Adipocyte (in vitro differentiated cells): Measurements from ENCODE around the gene EFNA4.
"Not testable (repeated sequence)": the region's sequence is repeated elsewhere in the genome, so short reads cannot be mapped to it uniquely, and the experiment has no call there.

ENCODE experiments used
- DNase-seq: peaks from one replicate; pipeline ENCODE4 v3.0.0-alpha.2; 2015; ENCODE audit warnings: low read depth
- H3K27me3 ChIP-seq: replicated peaks from 2 replicates; pipeline ENCODE4 v1.7.0; 2013; ENCODE audit warnings: mild to moderate bottlenecking, low read length, moderate library complexity; ENCODE audit not compliant: control insufficient read depth, insufficient read depth
- H3K36me3 ChIP-seq: 2 replicates; pipeline ENCODE4 v1.7.0; 2013; ENCODE audit warnings: low read length, mild to moderate bottlenecking, moderate library complexity; ENCODE audit not compliant: control insufficient read depth, insufficient read depth, severe bottlenecking
- H3K4me1 ChIP-seq: 2 replicates; pipeline ENCODE4 v1.7.0; 2013; ENCODE audit warnings: mild to moderate bottlenecking, low read length, moderate library complexity; ENCODE audit not compliant: control insufficient read depth, insufficient read depth
- H3K4me3 ChIP-seq: 2 replicates; pipeline ENCODE4 v1.7.0; 2013; ENCODE audit warnings: mild to moderate bottlenecking, low read length, moderate library complexity
- H3K9ac ChIP-seq: 2 replicates; pipeline ENCODE4 v1.7.0; 2013; ENCODE audit warnings: mild to moderate bottlenecking, low read length, moderate library complexity
- H3K9me3 ChIP-seq: 2 replicates; pipeline ENCODE4 v1.7.0; 2013; ENCODE audit warnings: mild to moderate bottlenecking, low read length, moderate library complexity; ENCODE audit not compliant: control insufficient read depth

Gene EFNA4

GRCh38 chr1:155105604-155106011 is 42.1 kb downstream of the EFNA4 start:
- peak overlapping the region; percentile 33 for H3K4me3 ChIP-seq
- H3K36me3 ChIP-seq: no peaks in the 10 kb centered on the region
- peaks cover 36% of the 10 kb centered on the region for H3K4me1 ChIP-seq
- H3K9ac ChIP-seq: peak overlapping the region; percentile 56
- no peaks in the 10 kb centered on the region for H3K9me3 ChIP-seq
- peaks cover 11% of the 10 kb centered on the region for H3K27me3 ChIP-seq
- no peak for DNase-seq

DNA sequence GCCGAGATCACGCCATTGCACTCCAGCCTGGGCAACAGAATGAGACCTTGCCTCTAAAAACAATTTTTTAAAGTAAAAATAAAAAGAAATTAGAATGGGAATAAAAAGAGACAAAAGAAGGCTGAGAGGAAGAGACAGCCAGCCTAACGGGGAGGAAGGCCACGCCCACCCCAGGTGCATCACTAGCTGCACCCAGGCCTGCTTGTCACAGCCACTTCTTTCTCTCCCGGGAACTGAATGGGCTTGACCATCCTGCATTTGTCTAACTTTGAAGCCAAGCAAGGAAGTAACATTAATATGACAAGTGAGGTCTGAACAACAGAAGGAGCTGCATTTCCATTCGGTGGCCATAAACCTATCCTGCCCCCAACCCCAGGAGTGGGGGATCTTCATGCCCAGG is 43.3 kb downstream of the EFNA4 start:
- peaks cover 14% of the 10 kb centered on the region for H3K27me3 ChIP-seq
- H3K9me3 ChIP-seq: no peaks in the 10 kb centered on the region
- H3K9ac ChIP-seq: no peak overlapping the region
- DNase-seq: no peak
- H3K36me3 ChIP-seq: no peaks in the 10 kb centered on the region
- peaks cover 36% of the 10 kb centered on the region for H3K4me1 ChIP-seq
- no peak overlapping the region for H3K4me3 ChIP-seq

DNA sequence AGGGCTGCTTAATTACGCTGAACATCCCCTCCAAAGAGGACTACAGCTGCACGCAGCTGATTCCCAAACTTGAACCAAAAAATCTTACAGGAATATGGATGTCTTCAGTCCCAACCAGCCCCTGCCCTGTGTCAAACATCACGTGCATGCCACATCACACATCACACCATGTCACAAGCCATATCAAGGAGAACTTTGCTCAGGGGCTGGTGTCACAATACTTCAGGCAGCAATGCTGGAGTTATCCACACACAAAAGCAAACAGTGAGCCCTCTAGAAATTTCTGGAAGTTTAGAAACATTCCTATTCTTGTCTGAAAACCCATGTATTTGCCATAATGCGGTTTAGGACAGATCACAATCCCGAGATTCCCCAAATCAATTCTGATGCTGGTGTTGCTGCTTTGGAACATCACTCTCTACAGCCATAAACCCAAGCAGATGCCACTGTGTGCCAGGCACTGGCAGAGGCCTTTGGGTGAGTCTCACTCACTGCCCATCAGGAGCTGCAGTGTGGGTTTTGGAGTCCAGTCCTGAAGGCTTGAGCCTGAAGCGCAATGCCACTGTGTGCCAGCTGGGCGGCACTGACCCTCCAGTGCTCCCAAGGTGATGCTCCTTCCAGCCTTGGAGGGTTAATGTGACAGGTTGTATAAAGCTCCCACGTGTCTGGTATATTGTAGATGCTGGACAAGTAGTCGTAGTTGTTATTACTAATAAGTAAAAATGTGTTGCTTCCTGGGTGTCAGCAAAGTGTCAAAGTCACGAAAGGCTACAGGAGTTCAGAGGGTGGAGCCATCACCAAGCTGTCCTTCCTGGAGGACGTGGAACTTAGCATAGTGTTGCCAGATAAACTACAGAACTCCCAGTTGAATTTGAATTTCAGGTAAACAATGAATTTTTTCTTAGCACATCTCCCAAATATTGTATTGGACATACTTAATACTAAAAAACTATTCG is 44.0 kb downstream of the EFNA4 start:
- no peak for DNase-seq
- no peaks in the 10 kb centered on the region for H3K36me3 ChIP-seq
- no peaks in the 10 kb centered on the region for H3K9me3 ChIP-seq
- peaks cover 14% of the 10 kb centered on the region for H3K27me3 ChIP-seq
- H3K4me3 ChIP-seq: no peak overlapping the region
- H3K9ac ChIP-seq: no peak overlapping the region
- H3K4me1 ChIP-seq: peaks cover 31% of the 10 kb centered on the region

- no peaks in the 10 kb centered on the region for H3K36me3 ChIP-seq
- no peak overlapping the region for H3K4me3 ChIP-seq
- H3K9ac ChIP-seq: no peak overlapping the region
- no peaks in the 10 kb centered on the region for H3K9me3 ChIP-seq
- peaks cover 14% of the 10 kb centered on the region for H3K27me3 ChIP-seq
- H3K4me1 ChIP-seq: peaks cover 30% of the 10 kb centered on the region
- no peak for DNase-seq
These were observed 44.8 kb downstream of the EFNA4 start for GRCh38 chr1:155108296-155108695.

DNA sequence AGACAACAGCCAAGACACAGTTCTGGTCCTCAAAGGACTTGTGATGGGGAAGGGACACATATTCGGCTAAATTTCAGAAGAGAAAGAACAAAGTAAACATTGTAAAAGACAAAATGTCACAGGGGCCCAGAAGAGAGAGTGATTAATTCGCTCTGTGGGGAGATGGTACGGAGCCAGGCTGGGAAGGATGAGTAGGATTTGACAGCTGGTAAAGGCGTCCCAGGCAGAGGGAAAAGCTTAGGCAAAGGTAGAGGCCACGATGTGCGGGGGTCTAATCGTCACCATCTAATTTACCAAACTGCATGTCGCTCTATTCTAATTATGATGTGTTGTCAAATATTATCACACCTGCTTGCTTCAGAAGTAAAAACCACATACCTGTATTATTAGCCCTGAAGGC is 46.8 kb downstream of the EFNA4 start:
- H3K9me3 ChIP-seq: no peaks in the 10 kb centered on the region
- no peak overlapping the region for H3K9ac ChIP-seq
- H3K36me3 ChIP-seq: no peaks in the 10 kb centered on the region
- no peak for DNase-seq
- H3K27me3 ChIP-seq: peaks cover 16% of the 10 kb centered on the region
- no peak overlapping the region for H3K4me3 ChIP-seq
- H3K4me1 ChIP-seq: peaks cover 18% of the 10 kb centered on the region

DNA sequence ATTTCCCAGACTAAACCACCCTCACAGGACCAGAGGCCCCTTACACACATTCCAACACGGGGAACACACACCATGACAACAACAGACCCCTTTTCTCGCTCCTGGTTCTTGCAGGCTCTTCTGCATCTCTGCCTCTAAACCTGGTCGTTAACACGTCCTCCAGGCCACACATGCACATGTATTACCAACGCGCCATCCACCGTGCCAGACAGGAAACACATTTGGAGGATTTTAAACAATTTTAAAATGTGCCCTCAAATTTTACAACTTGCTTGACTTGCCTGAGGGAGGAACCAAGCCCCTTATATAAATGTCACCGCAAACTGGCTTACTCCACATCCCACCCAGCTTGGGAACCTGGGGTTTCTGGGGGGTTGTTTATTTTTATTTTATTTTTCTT is 47.3 kb downstream of the EFNA4 start:
- no peaks in the 10 kb centered on the region for H3K36me3 ChIP-seq
- peaks cover 13% of the 10 kb centered on the region for H3K4me1 ChIP-seq
- no peaks in the 10 kb centered on the region for H3K9me3 ChIP-seq
- DNase-seq: no peak
- H3K27me3 ChIP-seq: peaks cover 16% of the 10 kb centered on the region
- no peak overlapping the region for H3K4me3 ChIP-seq
- H3K9ac ChIP-seq: no peak overlapping the region

- Histone ChIP-seq H3K9me3 (no peaks in the 10 kb centered on the region), H3K27me3 (peaks cover 21% of the 10 kb centered on the region), H3K9ac (no peak overlapping the region), H3K4me1 (no peaks in the 10 kb centered on the region), H3K36me3 (no peaks in the 10 kb centered on the region), H3K4me3 (no peak overlapping the region)
- DNase-seq: no peak
These were observed 50.0 kb downstream of the EFNA4 start for GRCh38 chr1:155113450-155113980.

GRCh38 chr1:155116113-155116764 is 52.7 kb downstream of the EFNA4 start:
- Histone ChIP-seq H3K27me3 (peaks cover 44% of the 10 kb centered on the region), H3K36me3 (no peaks in the 10 kb centered on the region), H3K9me3 (no peaks in the 10 kb centered on the region), H3K4me1 (no peaks in the 10 kb centered on the region), H3K9ac (no peak overlapping the region), H3K4me3 (no peak overlapping the region)
- DNase-seq: no peak

- Histone ChIP-seq H3K4me1 (no peaks in the 10 kb centered on the region), H3K9me3 (no peaks in the 10 kb centered on the region), H3K4me3 (no peak overlapping the region), H3K36me3 (no peaks in the 10 kb centered on the region), H3K27me3 (peaks cover 48% of the 10 kb centered on the region), H3K9ac (no peak overlapping the region)
- no peak for DNase-seq
These were observed 54.1 kb downstream of the EFNA4 start for GRCh38 chr1:155117610-155118009.

DNA sequence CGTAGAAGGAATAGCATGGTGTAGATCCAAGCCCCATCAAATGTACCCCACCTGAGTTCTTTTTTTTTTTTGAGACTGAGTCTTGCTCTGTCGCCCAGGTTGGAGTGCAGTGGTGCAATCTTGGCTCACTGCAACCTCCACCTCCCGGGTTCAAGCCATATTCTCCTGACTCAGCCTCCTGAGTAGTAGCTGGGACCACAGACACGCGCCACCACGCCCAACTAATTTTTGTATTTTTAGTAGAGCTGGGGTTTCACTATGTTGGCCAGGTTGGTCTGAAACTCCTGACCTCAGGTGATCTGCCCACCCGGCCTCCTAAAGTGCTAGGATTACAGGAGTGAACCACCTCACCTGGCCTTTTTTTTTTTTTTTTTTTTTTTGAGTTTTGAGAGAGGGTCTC is 54.5 kb downstream of the EFNA4 start:
- not testable (repeated sequence) for DNase-seq, H3K4me3 ChIP-seq, H3K36me3 ChIP-seq, H3K9ac ChIP-seq, H3K4me1 ChIP-seq, H3K9me3 ChIP-seq
- H3K27me3 ChIP-seq: peaks cover 48% of the 10 kb centered on the region
